ENCODE results near the gene ZNF366. TPM values are rescaled to one million over a fixed set of nuclear protein-coding genes. Genes with fewer than 3 reads are reported as not detected.

The ZNF366 gene
- total RNA-seq, 1 experiment from 2014 or later: not detected

DNA sequence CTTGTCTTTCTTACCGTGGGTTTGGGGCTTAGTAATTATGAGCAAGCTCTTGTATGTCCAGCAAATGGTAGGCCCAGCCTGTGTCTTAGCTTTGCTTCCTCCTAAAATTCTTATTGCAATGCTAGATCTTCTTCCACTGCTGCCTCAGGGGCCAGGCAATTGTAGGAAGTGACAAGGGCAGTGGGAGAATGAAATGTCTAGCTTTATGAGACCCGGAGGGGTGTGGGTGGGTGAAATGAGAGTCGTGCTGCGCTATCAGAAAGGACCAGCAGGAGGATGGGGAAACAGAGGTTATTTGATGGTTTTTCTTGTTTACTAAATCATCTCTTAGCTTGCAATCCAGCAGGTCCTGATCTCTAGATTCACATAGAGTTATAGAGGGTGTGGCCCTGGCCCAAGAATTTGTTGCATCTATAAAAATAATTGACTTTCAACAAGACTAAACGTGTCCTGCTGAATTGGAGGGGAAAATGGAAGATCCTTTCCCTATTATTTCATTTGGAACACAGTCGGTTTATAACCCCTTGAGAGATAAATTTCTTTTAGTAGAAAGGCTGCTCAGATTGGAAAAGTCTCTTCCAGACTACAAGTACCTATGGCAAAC is 43.7 kb downstream of the ZNF366 start:
- H3K4me2 ChIP-seq (ENCODE audit: low read length): no peak overlapping the region
- BruUV-seq (replicated peaks): no TSS peak
- POLR2A ChIA-PET: interaction anchor here (1.6 kb wide), 1 partner anchor 14 kb away, joined by 3 read pairs; no protein-coding TSS in a partner anchor
- no peak for ATAC-seq
- no peaks in the 10 kb centered on the region for H4K20me1 ChIP-seq (ENCODE audit: insufficient read depth)
- no peak for DNase-seq (ENCODE audit: low read depth, low spot score)
- no peak overlapping the region for H3K9ac ChIP-seq (ENCODE audit: low read length)
- H3K79me2 ChIP-seq (ENCODE audit: insufficient read depth, low read length): no peaks in the 10 kb centered on the region
- no peaks in the 10 kb centered on the region for H3K27me3 ChIP-seq (ENCODE audit: insufficient read depth, low read length)
- H3K36me3 ChIP-seq (ENCODE audit: control insufficient read depth in 1 of 2, insufficient read depth in 2 of 2, low read length in 2 of 2): no peaks in the 10 kb centered on the region
- H3K4me1 ChIP-seq (ENCODE audit: control insufficient read depth in 1 of 2, insufficient read depth in 2 of 2, low read length in 2 of 2): no peaks in the 10 kb centered on the region
- TF ChIP-seq CTCF (IDR thresholded peaks at IDR 0.05 in 2 of 3, conservative IDR thresholded peaks at IDR 0.05 in 1 of 3; ENCODE audit: borderline replicate concordance in 1 of 3, insufficient read depth in 1 of 3, low read depth in 2 of 3, low read length in 2 of 3): 0 out of 6 replicates have a peak, but pooled peaks of 1 of the 3 experiments have one; percentile 14
- TF ChIP-seq, protein P1, sequence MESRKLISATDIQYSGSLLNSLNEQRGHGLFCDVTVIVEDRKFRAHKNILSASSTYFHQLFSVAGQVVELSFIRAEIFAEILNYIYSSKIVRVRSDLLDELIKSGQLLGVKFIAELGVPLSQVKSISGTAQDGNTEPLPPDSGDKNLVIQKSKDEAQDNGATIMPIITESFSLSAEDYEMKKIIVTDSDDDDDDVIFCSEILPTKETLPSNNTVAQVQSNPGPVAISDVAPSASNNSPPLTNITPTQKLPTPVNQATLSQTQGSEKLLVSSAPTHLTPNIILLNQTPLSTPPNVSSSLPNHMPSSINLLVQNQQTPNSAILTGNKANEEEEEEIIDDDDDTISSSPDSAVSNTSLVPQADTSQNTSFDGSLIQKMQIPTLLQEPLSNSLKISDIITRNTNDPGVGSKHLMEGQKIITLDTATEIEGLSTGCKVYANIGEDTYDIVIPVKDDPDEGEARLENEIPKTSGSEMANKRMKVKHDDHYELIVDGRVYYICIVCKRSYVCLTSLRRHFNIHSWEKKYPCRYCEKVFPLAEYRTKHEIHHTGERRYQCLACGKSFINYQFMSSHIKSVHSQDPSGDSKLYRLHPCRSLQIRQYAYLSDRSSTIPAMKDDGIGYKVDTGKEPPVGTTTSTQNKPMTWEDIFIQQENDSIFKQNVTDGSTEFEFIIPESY (IDR thresholded peaks at IDR 0.05; ENCODE audit: extremely low read depth, insufficient replicate concordance, low read length): no peak
- CTCF ChIA-PET: no interaction called here
- no peak overlapping the region for H2AFZ ChIP-seq (ENCODE audit: low read depth, low read length, poor library complexity, severe bottlenecking)
- H3K4me3 ChIP-seq (replicated peaks in 1 of 2; ENCODE audit: low read depth in 1 of 2, low read length in 2 of 2): no peak overlapping the region
- no peak overlapping the region for H3K27ac ChIP-seq (ENCODE audit: low read depth, low read length)
- RAD21 ChIA-PET (ENCODE audit: low non-redundant PET in 1 of 2, low total read pairs in 2 of 2, uncharacterized antibody in 2 of 2, unreplicated experiment in 2 of 2): no interaction called here
- intact Hi-C loops (cut with micrococcal nuclease): no loop called here
- H3K9me3 ChIP-seq (ENCODE audit: control insufficient read depth in 1 of 2, insufficient read depth in 1 of 2, low read depth in 1 of 2, low read length in 2 of 2): no peaks in the 10 kb centered on the region
- H3K9me2 ChIP-seq (ENCODE audit: insufficient read depth): no peaks in the 10 kb centered on the region

- no peaks in the 10 kb centered on the region for H3K79me2 ChIP-seq (ENCODE audit: insufficient read depth, low read length)
- BruUV-seq (replicated peaks): no TSS peak
- intact Hi-C loops (cut with micrococcal nuclease): no loop called here
- TF ChIP-seq TCF7L2 (IDR thresholded peaks at IDR 0.05; ENCODE audit: borderline replicate concordance, extremely low read depth, insufficient read depth, insufficient read length): no peak
- TF ChIP-seq POLR2A (IDR thresholded peaks at IDR 0.05; ENCODE audit: borderline replicate concordance, extremely low read depth, insufficient read depth, insufficient read length): no peak
- TF ChIP-seq REST (IDR thresholded peaks at IDR 0.05; ENCODE audit: low read depth): no peak
- no peak for TF ChIP-seq FOSL1 (IDR thresholded peaks at IDR 0.05; ENCODE audit: low read depth)
- no peak for TF ChIP-seq POLR2AphosphoS5 (IDR thresholded peaks at IDR 0.05; ENCODE audit: low read depth, low read length)
- TF ChIP-seq EZH2 (IDR thresholded peaks at IDR 0.05): no peak
- no peak for TF ChIP-seq CBX3 (IDR thresholded peaks at IDR 0.05; ENCODE audit: low read depth)
- no peak for TF ChIP-seq CEBPB (IDR thresholded peaks at IDR 0.05; ENCODE audit: low read depth)
- TF ChIP-seq YY1 (IDR thresholded peaks at IDR 0.05; ENCODE audit: extremely low read depth, insufficient replicate concordance, low read depth, low read length): no peak
Measured at GRCh38 chr5:72460413-72460812, 46.8 kb downstream of the ZNF366 start.

More at GRCh38 chr5:72460413-72460812, 46.8 kb downstream of the ZNF366 start:
- Histone ChIP-seq H2AFZ (ENCODE audit: low read depth, low read length, poor library complexity, severe bottlenecking) (no peak overlapping the region), H3K9me2 (ENCODE audit: insufficient read depth) (no peaks in the 10 kb centered on the region), H3K4me1 (ENCODE audit: control insufficient read depth in 1 of 2, insufficient read depth in 2 of 2, low read length in 2 of 2) (no peaks in the 10 kb centered on the region), H3K9me3 (ENCODE audit: control insufficient read depth in 1 of 2, insufficient read depth in 1 of 2, low read depth in 1 of 2, low read length in 2 of 2) (no peaks in the 10 kb centered on the region), H3K27me3 (ENCODE audit: insufficient read depth, low read length) (no peaks in the 10 kb centered on the region), H3K36me3 (ENCODE audit: control insufficient read depth in 1 of 2, insufficient read depth in 2 of 2, low read length in 2 of 2) (no peaks in the 10 kb centered on the region), H3K27ac (ENCODE audit: low read depth, low read length) (no peak overlapping the region), H3K4me3 (replicated peaks in 1 of 2; ENCODE audit: low read depth in 1 of 2, low read length in 2 of 2) (no peak overlapping the region), H3K4me2 (ENCODE audit: low read length) (no peak overlapping the region), H4K20me1 (ENCODE audit: insufficient read depth) (no peaks in the 10 kb centered on the region), H3K9ac (ENCODE audit: low read length) (no peak overlapping the region)
- ATAC-seq (no peak), DNase-seq (ENCODE audit: low read depth, low spot score) (no peak)
- CTCF ChIA-PET: no interaction called here
- POLR2A ChIA-PET: no interaction called here
- RAD21 ChIA-PET (ENCODE audit: low non-redundant PET in 1 of 2, low total read pairs in 2 of 2, uncharacterized antibody in 2 of 2, unreplicated experiment in 2 of 2): no interaction called here
